GM21717 (cell line): ENCODE data around the gene NPIPB13.
"Not testable (repeated sequence)": the region's sequence is repeated elsewhere in the genome, so short reads cannot be mapped to it uniquely, and the experiment has no call there.

Experiments used
- ATAC-seq: cut with Tn5 transposase; IDR thresholded peaks from one replicate; pipeline ENCODE4 v1.9.1; 2021; ENCODE audit warnings: mild to moderate bottlenecking, moderate library complexity; ENCODE audit not compliant: unreplicated experiment

NPIPB13 gene

DNA sequence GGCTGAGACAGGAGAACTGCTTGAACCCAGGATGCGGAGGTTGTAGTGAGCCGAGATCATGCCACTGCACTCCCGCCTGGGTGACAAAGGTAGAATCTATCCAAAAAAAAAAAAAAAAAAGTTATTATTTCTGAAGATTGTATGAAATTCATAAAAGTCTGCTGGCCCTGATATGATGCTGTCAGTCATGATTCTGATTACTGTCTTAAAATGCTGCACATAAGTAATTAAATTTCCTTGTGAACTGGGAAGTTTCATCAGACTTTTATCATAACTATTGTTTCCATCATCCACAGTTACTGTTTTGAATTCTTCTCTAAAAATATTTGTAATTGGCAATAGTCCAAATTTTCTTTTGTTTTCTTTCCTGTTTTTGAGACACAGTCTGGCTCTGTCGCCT, at the start of gene NPIPB13:
NPIPB13 (minus strand) TSS at position 101 of the 400 bp plus-strand sequence. CDS start 2,906 bp downstream, outside the sequence.
- ATAC-seq = not testable (repeated sequence)

DNA sequence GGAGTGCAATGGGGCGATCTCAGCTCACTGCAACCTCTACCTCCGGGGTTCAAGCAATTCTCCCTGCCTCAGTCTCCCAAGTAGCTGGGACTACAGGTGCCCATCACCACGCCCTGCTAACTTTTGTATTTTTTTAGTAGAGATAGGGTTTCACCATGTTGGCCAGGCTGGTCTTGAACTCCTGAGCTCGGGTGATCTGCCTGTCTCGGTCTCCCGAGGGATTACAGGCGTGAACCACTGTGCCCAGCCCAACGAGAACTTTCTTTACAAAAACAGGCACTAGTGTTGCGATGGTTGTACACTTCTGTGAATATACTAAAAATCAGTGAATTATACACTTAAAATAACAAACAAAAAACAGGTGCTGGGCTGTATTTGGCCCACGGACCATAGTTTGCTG, 34.1 kb upstream of the NPIPB13 start:
- not testable (repeated sequence) for ATAC-seq

DNA sequence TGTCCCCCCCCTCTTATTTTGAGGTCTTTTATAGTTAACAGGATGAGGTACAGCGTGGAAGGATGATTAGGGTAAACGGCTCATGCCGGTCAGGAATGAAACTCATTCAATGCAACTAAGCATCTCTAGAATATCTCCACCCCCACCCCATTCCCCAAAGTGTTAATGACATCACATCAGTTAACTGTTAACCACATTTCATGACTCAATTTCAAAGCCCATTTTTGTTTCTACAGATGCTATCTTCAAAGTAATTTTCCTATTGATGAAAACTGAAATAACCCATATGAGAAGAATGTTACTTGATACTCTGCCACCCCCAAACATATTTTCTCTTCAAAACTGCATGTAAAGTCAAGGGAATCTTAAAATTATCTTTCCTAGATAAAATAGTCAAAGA, 30.2 kb upstream of the NPIPB13 start:
- ATAC-seq = not testable (repeated sequence)

DNA sequence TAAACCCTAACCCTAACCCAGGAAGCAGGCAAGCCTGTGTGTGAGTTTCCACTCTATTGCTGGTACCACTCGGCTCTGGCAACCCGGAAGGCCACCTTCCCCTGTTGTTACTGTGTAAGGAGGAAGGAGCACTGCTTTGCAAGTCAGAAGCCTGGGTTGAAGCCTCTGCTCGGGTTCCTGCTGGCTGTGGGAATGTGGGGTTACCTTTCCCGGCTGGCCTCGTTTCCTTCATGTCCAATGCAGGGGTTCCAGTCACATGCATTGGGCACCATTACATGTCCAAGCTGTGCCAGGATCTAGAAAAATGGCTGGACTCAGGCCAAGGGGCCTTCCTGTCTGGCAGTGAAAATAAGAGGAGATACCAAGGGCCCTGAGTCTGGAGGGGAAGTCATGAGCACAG, 31.2 kb downstream of the NPIPB13 start:
- not testable (repeated sequence) for ATAC-seq

DNA sequence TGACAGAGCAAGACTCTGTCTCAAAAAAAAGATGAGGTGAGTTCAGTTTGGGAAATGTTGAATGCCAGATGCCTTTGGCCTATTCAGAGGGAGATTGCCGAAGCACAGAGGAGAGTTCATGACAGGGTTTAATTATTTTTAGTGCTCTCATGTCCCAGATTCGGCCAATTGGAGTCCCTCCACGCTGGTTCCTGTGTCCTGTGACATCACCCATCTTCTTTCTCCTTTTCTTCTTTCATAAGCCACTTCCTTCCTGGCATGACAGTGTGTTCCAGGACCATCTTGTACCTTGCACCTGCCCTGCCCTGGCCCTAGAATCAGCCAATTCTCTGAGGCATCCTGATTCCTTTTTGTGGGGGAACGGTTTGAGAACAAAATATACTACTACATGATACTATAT, 36.9 kb downstream of the NPIPB13 start:
- ATAC-seq = not testable (repeated sequence)

DNA sequence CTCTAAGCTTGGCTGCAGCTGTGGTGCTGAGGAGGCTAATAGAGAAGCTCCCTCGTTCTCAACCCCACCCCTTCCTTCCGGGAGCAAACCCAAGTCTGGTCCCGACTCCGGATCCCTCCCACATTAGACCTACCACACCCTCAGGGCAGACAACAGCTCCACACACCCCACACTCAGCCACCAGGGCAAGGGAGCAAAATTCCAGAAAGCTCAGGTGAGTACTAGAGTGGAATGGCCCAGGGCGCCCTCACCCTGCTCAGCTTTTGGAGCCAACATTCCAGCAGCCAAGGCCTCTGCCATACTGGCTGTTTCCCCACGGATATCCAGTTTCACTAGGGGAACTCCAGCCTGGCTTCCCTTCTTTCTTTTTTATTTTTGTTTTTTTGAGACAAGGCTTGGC, 39.2 kb downstream of the NPIPB13 start:
- ATAC-seq = not testable (repeated sequence)

DNA sequence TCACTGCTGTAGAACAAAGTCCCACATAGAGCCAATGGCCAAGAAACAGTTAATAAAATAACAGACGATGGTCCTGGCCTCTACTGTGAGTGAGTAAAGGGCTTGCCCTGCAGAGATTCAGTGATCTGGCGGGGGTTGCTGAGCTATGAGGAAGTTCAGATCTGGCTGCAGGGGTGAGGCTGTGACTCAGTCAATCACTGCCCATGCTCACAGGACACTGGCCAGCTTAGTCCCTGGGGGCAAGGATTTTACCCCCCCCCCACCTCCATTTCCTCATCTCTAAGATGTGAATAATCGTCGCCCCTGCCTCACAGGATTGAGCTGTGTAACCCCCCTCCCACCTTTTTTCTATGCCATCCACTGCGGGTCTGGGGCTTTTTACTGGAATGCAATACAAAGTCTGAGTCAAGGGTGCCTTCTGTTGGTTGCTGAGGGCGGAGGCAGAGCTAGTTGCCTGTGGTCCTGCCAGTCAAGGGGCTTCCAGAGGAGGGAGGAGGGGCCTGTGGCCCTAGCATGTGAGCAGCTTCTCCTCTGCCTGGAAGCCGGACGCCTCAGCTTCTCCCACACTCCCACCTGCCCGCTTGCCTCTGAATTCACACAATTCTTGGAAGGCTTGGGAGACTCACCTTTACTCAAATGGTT, 41.1 kb downstream of the NPIPB13 start:
- ATAC-seq = not testable (repeated sequence)

DNA sequence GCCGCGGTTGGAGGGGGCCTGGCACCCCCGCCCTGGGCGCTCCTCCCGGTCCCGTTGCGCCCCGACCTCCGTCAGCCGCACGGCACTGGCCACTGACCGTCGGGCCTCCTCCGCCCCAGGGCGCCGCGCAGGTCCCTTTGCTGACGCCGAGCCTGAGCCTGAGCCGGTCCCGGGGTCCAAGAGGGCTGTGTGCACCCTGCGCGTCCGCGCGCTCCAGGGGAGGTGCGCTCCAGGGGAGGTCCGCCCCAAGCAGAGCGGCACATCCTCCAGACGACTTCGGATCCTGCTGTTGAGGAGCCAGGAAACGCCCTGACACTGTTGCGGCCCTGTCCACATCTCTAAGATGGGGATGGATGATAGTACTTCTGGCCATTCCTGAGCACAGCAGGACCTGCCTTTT, 42.0 kb downstream of the NPIPB13 start:
- ATAC-seq = not testable (repeated sequence)

DNA sequence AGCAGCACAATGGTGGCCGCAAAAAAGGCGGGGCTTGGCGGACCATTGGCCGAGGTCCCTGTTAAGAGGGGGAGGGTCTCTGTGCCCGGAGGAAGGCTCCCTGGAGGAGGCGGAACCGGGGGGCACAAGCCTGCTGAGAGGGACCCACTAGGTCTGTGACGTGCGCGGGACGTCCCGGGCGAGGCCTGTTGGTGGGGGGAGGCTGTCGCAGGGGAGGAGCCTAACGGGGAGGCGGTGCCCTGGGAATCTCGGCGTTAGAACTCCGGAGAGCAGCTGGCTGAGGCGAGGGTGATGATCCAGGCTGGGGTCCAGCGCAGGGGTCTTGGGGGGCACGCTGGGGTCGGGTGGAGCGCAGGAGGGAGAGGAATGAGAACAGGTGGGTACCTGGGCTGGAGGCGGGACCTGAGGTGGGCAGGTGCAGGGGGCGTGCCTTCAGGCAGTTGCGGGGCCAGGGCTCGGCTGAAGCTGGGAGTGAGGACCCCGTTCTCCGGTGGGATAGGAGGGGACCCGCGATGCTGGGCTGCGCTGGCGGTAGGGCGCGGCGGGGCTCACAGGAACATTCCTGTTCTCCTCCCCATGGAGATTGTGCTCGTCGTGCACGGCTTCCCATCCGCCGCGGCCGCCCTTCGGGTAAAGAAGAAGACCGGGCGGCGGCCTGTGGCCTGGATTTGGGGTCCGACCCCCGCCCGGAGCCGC, 42.6 kb downstream of the NPIPB13 start:
- not testable (repeated sequence) for ATAC-seq

DNA sequence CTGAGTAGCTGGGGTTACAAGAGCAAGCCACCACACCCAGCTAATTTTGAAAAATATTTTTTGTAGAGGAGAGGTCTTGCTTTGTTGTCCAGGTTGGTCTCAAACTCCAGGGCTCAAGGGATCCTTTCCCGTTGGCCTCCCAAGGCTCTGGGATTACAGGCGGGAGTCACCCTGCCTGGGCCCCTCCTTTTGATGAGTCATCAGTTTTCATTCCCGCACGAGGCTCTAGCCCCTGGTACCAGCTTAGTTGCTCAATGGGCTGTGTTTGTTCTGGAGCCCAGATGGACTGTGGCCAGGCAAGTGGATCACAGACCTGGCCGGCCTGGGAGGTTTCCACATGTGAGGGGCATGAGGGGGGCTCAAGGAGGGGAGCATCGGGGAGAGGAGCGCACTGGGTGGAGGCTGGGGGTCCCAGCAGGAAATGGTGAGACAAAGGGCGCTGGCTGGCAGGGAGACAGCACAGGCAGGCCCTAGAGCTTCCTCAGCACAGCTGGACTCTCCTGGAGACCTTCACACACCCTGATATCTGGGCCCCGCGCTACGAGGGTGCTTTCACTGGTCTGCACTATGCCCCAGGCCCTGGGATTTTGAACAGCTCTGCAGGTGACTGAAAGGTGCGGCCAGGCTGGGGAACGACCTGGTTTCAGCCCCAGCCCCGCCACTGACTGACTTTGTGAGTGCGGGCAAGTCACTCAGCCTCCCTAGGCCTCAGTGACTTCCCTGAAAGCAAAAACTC, 48.5 kb downstream of the NPIPB13 start:
- not testable (repeated sequence) for ATAC-seq

DNA sequence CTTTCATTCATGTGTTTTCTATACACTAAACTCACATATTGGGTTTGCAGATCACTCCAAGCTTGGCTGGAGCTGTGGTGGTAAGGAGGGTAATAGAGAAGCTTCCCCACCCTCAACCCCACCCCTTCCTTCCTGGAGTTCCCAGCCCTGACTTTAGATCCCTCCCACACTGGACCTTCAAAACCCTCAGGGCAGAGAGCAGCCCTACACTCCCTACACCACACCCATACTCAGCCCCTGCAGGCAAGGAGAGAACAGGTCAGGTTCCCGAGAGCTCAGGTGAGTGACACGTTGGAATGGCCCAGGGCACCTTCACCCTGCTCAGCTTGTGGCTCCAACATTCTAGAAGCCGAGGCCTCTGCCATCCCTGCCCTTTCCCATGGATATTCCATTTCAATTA, 49.2 kb downstream of the NPIPB13 start, which contains the start of gene SULT1A3:
SULT1A3 (plus strand) TSS at position 207 of the 400 bp plus-strand sequence. CDS start 1,474 bp downstream, outside the sequence.
- not testable (repeated sequence) for ATAC-seq
